GM18870 (cell line): ENCODE data around the gene MED25.

Experiments used
- ATAC-seq: cut with Tn5 transposase; IDR thresholded peaks from one replicate; pipeline ENCODE4 v1.9.1; 2021; ENCODE audit warnings: moderate library complexity; ENCODE audit not compliant: unreplicated experiment

Gene MED25

GRCh38 chr19:49839713-49840112 lies 21.6 kb downstream of the MED25 start:
- no peak for ATAC-seq

- ATAC-seq, result no peak
These were observed 22.2 kb downstream of the MED25 start for GRCh38 chr19:49840321-49840720.

GRCh38 chr19:49840736-49841249 lies 22.7 kb downstream of the MED25 start:
- no peak for ATAC-seq

- ATAC-seq, result no peak
These were observed 25.2 kb downstream of the MED25 start for GRCh38 chr19:49843265-49843664.

GRCh38 chr19:49844138-49845095 lies 26.3 kb downstream of the MED25 start:
- ATAC-seq, result no peak

GRCh38 chr19:49845414-49845813 lies 27.3 kb downstream of the MED25 start:
- ATAC-seq, result no peak

GRCh38 chr19:49846408-49846807 lies 28.3 kb downstream of the MED25 start:
- no peak for ATAC-seq

GRCh38 chr19:49847731-49848696 lies 29.9 kb downstream of the MED25 start:
- ATAC-seq, result no peak

GRCh38 chr19:49848938-49849337 lies 30.8 kb downstream of the MED25 start:
- ATAC-seq, result no peak

- ATAC-seq, result no peak
These were observed 31.5 kb downstream of the MED25 start for GRCh38 chr19:49849433-49850220.

GRCh38 chr19:49850221-49850486 lies 32.1 kb downstream of the MED25 start:
- ATAC-seq, result no peak

GRCh38 chr19:49850487-49851342 lies 32.6 kb downstream of the MED25 start, which contains the start of gene PTOV1:
Gene PTOV1 (plus strand): TSS chr19:49851159.
- peak; percentile 59 for ATAC-seq

- ATAC-seq, result no peak
These were observed 33.6 kb downstream of the MED25 start for GRCh38 chr19:49851456-49852259.

- no peak for ATAC-seq
These were observed 34.6 kb downstream of the MED25 start for GRCh38 chr19:49852631-49853126.

- no peak for ATAC-seq
These were observed 35.8 kb downstream of the MED25 start for GRCh38 chr19:49853852-49854377.

GRCh38 chr19:49854378-49855263 lies 36.5 kb downstream of the MED25 start:
- ATAC-seq, result no peak

- ATAC-seq, result no peak
These were observed 37.2 kb downstream of the MED25 start for GRCh38 chr19:49855277-49855675.
